Activated T-cell treated with anti-CD3 and anti-CD28 coated beads for 4 hours (primary cell): ENCODE measurements around the gene LGR5.

Experiments used
- DNase-seq: peaks from one replicate; pipeline ENCODE4 v3.0.0-alpha.2; 2020

LGR5 gene

DNA sequence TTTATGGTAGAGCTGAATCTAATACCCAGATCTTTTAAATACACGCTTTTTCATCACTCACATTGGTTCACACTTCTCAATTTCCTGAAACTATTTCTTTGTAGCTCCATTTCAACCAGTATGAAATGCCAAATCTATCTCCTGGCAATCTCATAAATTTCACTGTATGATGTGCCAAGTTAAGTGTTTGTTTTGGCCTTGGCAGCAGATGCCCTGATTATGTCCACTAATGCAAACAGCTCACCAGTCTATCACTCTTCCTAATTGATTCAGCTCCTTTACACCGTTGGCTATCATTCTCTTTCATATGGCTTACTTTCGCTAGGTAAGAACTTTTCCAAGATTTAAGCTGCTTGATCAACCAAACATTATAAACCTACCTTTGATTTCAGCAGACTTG, 165.4 kb downstream of the LGR5 start:
- DNase-seq = no peak

DNA sequence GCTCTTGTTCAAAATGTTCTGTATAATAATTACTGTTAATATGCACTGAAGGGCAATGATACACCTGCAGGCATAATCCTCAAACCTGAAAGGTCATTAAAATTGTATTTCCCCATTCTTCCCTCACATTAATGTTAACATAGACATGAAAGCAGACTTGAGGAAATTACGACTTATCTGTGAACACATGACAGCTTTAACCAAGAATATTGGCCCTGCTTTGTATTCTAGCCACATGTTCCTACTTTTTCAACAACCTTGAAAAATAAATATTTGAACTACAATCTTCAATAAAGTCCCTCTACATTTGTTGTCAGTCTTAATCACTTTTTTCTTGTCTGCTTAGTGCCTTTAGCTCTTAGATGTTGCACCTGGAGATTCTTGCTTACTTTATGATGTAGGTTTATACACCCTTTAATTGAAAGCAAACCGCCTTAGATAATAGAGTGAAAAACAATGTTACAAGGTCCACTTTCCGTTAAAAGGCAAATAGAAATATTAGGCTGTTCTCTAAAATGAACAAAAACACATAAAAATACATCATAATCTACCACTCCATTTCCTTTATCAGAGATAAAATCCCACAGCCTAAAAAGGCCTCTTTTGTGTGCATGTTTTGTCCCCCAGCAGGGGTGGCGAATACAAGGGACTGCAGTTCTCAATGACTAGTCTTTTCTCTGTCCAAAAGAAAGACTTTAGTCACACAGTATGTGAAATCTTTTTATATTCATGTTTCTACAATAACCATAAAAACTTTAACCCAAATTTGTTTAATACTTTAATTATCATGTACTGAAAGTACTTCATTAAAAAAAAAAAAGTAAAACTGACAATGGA, 168.1 kb downstream of the LGR5 start:
- DNase-seq = no peak

- DNase-seq = no peak
Measured at GRCh38 chr12:71610031-71610795, 170.6 kb downstream of the LGR5 start.

DNA sequence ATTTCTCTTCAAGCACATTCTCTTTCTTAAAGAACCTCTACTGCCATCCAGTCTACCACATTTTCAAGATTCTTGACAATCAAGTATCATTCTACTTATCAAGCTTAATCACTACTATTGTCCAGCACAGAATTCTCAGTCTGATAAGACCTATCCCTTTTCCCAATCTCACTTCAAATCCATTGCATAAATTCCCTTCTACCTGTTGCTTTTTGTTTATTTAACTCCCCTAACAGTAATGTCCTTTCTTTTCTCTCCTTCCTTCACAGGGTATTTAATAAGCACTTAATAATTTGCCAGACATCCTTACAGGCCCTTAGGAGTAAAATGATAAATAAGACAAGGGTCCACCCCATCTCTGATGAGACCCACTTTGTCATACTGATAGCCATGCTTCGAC, 182.3 kb downstream of the LGR5 start:
- DNase-seq = no peak

DNA sequence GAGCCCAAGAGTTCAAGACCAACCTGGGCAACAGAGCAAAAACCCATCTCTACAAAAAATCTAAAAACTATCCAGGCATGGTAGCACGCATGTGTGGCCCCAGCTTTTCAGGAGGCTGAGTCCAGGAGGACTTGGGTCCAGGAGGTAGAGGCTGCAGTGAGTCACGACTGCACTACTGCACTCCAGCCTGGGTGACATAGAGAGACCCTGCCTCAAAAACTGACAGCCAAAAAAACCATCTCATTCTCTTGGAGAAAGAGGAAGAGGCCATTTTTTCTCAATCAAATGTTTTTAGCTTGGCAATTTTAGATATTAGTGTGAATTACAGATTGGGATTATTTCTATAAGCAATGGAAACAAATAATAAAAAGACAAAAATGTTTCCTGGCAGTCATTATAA, 185.9 kb downstream of the LGR5 start:
- no peak for DNase-seq

- DNase-seq = no peak
Measured at GRCh38 chr12:71626098-71626497, 186.5 kb downstream of the LGR5 start.

DNA sequence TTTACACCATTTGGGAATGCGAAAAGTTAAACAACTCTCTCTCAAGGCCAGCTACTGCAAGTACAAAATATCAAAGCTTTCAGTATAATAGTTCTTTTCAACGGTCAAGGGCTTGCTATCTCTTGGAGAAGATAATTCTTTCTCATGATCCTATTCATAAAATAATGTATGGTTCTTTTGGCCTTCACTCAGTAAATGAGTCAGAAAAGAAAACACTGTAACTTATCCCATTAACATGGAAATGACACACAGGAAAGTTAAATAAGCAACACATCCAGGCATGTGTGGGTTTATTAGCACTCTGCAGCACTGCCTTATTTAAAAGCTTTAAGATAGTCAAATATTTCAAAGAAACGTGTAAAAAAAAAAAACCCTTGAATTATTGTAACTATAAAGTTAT, 187.2 kb downstream of the LGR5 start:
- DNase-seq = no peak

- DNase-seq = no peak
Measured at GRCh38 chr12:71627438-71628002, 187.9 kb downstream of the LGR5 start.
